ENCODE results near the gene CEP112. TPM values are rescaled to one million over a fixed set of nuclear protein-coding genes. Genes with fewer than 3 reads are reported as not detected.

CEP112 gene
- total and polyA plus RNA-seq, 7 experiments from 2014 or later, result 0.08 to 2.5 (median 0.66) TPM; not detected in 1

DNA sequence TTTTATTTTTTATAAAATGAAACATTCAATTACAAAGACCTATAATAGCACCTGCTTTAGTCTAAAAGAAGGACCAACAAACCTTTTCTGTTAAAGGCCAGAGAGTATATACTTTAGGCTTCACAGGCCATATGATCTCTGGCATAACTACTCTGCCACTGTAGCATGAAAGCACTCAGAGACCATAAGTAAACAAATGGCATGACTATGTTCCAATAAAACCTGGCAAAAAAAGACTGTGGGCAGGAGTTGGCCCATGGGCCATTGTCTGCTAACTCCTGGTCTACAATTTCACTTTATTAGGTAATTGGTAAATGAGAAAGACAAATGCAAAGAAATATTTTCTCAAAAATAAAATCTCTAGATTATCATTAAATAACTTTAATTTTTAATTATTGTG lies 14.9 kb downstream of the CEP112 start:
- no peaks in the 10 kb centered on the region for H3K36me3 Mint-ChIP-seq
- DNase-seq, result no peak
- Histone ChIP-seq H3K4me3 (ENCODE audit: low read length) (no peak overlapping the region), H3K9me3 (ENCODE audit: control insufficient read depth in 2 of 3, low read length in 3 of 3) (no peaks in the 10 kb centered on the region), H3K4me1 (ENCODE audit: control insufficient read depth in 2 of 2, insufficient read depth in 2 of 2, low read length in 2 of 2) (no peaks in the 10 kb centered on the region), H3K36me3 (ENCODE audit: control insufficient read depth in 2 of 3, insufficient read depth in 3 of 3, low read length in 3 of 3) (no peaks in the 10 kb centered on the region), H3K27ac (ENCODE audit: low read depth, low read length) (no peak overlapping the region), H3K27me3 (ENCODE audit: control insufficient read depth in 2 of 2, insufficient read depth in 2 of 2, low read length in 2 of 2) (no peaks in the 10 kb centered on the region)
- ATAC-seq, result no peak
- no peaks in the 10 kb centered on the region for H3K9me3 Mint-ChIP-seq
- ChIA-PET POLR2A (no interaction called here), CTCF (no interaction called here)
- peaks cover 0 to 1% (median 0%) of the 10 kb centered on the region in 7 donors for H3K4me1 Mint-ChIP-seq
- H3K27me3 Mint-ChIP-seq, result peaks cover 0 to 30% (median 0%) of the 10 kb centered on the region in 5 donors
- no peak overlapping the region for H3K4me3 Mint-ChIP-seq
- H3K27ac Mint-ChIP-seq, result no peak overlapping the region
- intact Hi-C loops (cut with micrococcal nuclease), result no loop called here

DNA sequence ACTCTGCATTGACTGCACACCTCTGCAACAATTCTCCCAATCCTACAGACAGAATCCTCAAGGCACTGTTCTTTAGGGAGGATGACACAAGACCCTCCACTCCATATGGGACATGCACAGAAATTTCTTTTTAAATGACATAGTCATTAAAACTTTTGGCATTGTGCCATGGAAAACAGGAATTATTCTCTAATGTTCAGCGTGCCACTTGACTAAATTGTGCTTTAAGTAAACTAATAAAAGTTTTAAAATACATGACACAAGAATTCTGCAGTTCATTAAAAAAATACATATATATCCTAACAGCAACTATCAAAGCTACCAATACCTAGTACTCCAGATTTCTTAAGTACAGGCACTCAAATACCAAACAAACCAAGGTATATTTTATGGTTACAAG lies 16.0 kb downstream of the CEP112 start:
- Mint-ChIP-seq H3K4me1 (peaks cover 0 to 1% (median 0%) of the 10 kb centered on the region in 7 donors), H3K27ac (no peak overlapping the region), H3K27me3 (peaks cover 0 to 30% (median 0%) of the 10 kb centered on the region in 5 donors), H3K4me3 (no peak overlapping the region), H3K36me3 (no peaks in the 10 kb centered on the region), H3K9me3 (no peaks in the 10 kb centered on the region)
- H3K4me1 ChIP-seq (ENCODE audit: control insufficient read depth in 2 of 2, insufficient read depth in 2 of 2, low read length in 2 of 2), result no peaks in the 10 kb centered on the region
- intact Hi-C loops (cut with micrococcal nuclease), result no loop called here
- no peaks in the 10 kb centered on the region for H3K27me3 ChIP-seq (ENCODE audit: control insufficient read depth in 2 of 2, insufficient read depth in 2 of 2, low read length in 2 of 2)
- no peak for DNase-seq
- no peaks in the 10 kb centered on the region for H3K36me3 ChIP-seq (ENCODE audit: control insufficient read depth in 2 of 3, insufficient read depth in 3 of 3, low read length in 3 of 3)
- no peak overlapping the region for H3K27ac ChIP-seq (ENCODE audit: low read depth, low read length)
- no peaks in the 10 kb centered on the region for H3K9me3 ChIP-seq (ENCODE audit: control insufficient read depth in 2 of 3, low read length in 3 of 3)
- no peak for ATAC-seq
- CTCF ChIA-PET, result interaction anchor here (0.7 kb wide), 1 partner anchor 656 kb away, joined by 3 read pairs; no protein-coding TSS in a partner anchor
- H3K4me3 ChIP-seq (ENCODE audit: low read length), result no peak overlapping the region
- POLR2A ChIA-PET, result no interaction called here

DNA sequence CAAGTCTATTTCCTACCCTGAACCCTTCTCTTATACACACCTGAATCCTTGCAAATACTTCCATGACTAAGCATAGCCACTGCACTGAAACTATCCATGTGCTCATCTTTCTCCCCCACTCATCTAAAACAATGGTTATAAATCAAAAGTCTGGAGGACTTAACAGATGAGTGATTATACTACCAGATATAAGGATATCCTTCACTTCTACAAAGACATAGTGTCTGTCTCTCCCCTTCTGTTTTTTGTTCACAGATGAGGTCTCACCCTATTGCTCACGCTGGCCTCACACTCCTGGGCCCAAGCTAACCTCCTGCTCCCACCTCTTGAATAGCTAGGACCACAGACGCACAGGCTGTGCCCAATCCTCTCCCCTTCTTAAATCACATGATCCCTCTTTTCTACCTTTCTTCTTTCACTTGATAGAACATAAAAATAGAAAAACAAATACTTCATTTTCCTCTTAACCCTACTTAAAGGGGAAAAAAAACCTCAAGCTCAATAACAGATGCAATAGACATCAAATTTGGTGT lies 19.2 kb downstream of the CEP112 start:
- no peak for ATAC-seq
- Histone ChIP-seq H3K4me1 (ENCODE audit: control insufficient read depth in 2 of 2, insufficient read depth in 2 of 2, low read length in 2 of 2) (no peaks in the 10 kb centered on the region), H3K27ac (ENCODE audit: low read depth, low read length) (no peak overlapping the region), H3K9me3 (ENCODE audit: control insufficient read depth in 2 of 3, low read length in 3 of 3) (no peaks in the 10 kb centered on the region), H3K36me3 (ENCODE audit: control insufficient read depth in 2 of 3, insufficient read depth in 3 of 3, low read length in 3 of 3) (no peaks in the 10 kb centered on the region), H3K4me3 (ENCODE audit: low read length) (no peak overlapping the region), H3K27me3 (ENCODE audit: control insufficient read depth in 2 of 2, insufficient read depth in 2 of 2, low read length in 2 of 2) (no peaks in the 10 kb centered on the region)
- CTCF ChIA-PET, result interaction anchor here (0.6 to 1.3 kb wide), 3 partner anchors 879 to 886 kb away, joined by 3 to 4 read pairs (median 3); no protein-coding TSS in a partner anchor
- Mint-ChIP-seq H3K27me3 (peaks cover 0 to 14% (median 0%) of the 10 kb centered on the region in 5 donors), H3K27ac (no peak overlapping the region), H3K9me3 (no peaks in the 10 kb centered on the region), H3K4me3 (no peak overlapping the region), H3K36me3 (no peaks in the 10 kb centered on the region), H3K4me1 (peaks cover 0 to 1% (median 0%) of the 10 kb centered on the region in 7 donors)
- intact Hi-C loops (cut with micrococcal nuclease), result no loop called here
- no peak for DNase-seq
- POLR2A ChIA-PET, result no interaction called here

DNA sequence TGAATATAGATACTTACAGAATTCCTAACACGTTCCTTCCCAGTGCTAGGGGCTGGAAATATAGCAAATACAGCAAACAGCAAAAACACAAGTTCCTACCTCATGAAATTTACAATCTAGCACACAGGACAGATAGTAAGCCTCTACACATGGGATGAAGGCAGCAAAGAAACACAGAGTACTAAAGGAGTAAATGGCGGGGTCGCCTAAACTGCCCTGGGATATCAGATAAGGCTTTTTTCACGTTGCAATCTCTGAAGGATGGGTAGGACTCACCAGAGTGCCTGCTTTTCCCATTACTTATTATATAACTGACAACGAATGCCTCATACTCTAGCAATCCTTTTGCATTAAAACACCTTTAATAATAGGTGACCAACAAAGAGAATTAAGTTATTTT lies 19.8 kb downstream of the CEP112 start:
- no peak overlapping the region for H3K27ac ChIP-seq (ENCODE audit: low read depth, low read length)
- DNase-seq (no peak), ATAC-seq (no peak)
- intact Hi-C loops (cut with micrococcal nuclease), result no loop called here
- no peak overlapping the region for H3K4me3 ChIP-seq (ENCODE audit: low read length)
- H3K9me3 Mint-ChIP-seq, result no peaks in the 10 kb centered on the region
- no peak overlapping the region for H3K4me3 Mint-ChIP-seq
- H3K27me3 Mint-ChIP-seq, result peaks cover 0 to 11% (median 0%) of the 10 kb centered on the region in 5 donors
- CTCF ChIA-PET, result no interaction called here
- H3K9me3 ChIP-seq (ENCODE audit: control insufficient read depth in 2 of 3, low read length in 3 of 3), result no peaks in the 10 kb centered on the region
- H3K27me3 ChIP-seq (ENCODE audit: control insufficient read depth in 2 of 2, insufficient read depth in 2 of 2, low read length in 2 of 2), result no peaks in the 10 kb centered on the region
- POLR2A ChIA-PET, result no interaction called here
- H3K4me1 ChIP-seq (ENCODE audit: control insufficient read depth in 2 of 2, insufficient read depth in 2 of 2, low read length in 2 of 2), result no peaks in the 10 kb centered on the region
- H3K4me1 Mint-ChIP-seq, result peaks cover 0 to 1% (median 0%) of the 10 kb centered on the region in 7 donors
- H3K27ac Mint-ChIP-seq, result no peak overlapping the region
- no peaks in the 10 kb centered on the region for H3K36me3 ChIP-seq (ENCODE audit: control insufficient read depth in 2 of 3, insufficient read depth in 3 of 3, low read length in 3 of 3)
- no peaks in the 10 kb centered on the region for H3K36me3 Mint-ChIP-seq

DNA sequence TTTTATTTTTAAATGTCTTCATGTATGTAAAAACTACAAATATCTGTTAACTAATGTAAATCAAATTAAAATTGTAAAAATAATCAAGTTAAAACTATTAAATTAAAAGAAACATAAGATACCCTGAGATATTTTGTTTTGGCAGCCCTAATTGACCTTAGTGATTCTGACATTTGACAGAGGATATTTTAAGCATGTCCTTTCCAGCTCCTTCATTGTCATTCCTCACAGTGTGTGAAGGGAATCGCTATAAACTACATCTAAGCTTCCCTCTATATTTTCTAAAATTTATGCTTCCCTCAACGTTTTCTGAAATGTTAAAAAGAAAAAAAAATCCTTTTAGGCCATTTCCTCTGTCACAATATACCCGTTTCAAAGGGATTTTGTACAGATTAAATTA lies 20.2 kb downstream of the CEP112 start:
- Histone ChIP-seq H3K4me1 (ENCODE audit: control insufficient read depth in 2 of 2, insufficient read depth in 2 of 2, low read length in 2 of 2) (no peaks in the 10 kb centered on the region), H3K27me3 (ENCODE audit: control insufficient read depth in 2 of 2, insufficient read depth in 2 of 2, low read length in 2 of 2) (no peaks in the 10 kb centered on the region), H3K4me3 (ENCODE audit: low read length) (no peak overlapping the region), H3K9me3 (ENCODE audit: control insufficient read depth in 2 of 3, low read length in 3 of 3) (no peaks in the 10 kb centered on the region), H3K36me3 (ENCODE audit: control insufficient read depth in 2 of 3, insufficient read depth in 3 of 3, low read length in 3 of 3) (no peaks in the 10 kb centered on the region), H3K27ac (ENCODE audit: low read depth, low read length) (no peak overlapping the region)
- DNase-seq (no peak), ATAC-seq (no peak)
- Mint-ChIP-seq H3K27me3 (peaks cover 0 to 11% (median 0%) of the 10 kb centered on the region in 5 donors), H3K4me3 (no peak overlapping the region), H3K36me3 (no peaks in the 10 kb centered on the region), H3K27ac (no peak overlapping the region), H3K4me1 (peaks cover 0 to 1% (median 0%) of the 10 kb centered on the region in 7 donors), H3K9me3 (no peaks in the 10 kb centered on the region)
- intact Hi-C loops (cut with micrococcal nuclease), result no loop called here
- ChIA-PET CTCF (no interaction called here), POLR2A (no interaction called here)

DNA sequence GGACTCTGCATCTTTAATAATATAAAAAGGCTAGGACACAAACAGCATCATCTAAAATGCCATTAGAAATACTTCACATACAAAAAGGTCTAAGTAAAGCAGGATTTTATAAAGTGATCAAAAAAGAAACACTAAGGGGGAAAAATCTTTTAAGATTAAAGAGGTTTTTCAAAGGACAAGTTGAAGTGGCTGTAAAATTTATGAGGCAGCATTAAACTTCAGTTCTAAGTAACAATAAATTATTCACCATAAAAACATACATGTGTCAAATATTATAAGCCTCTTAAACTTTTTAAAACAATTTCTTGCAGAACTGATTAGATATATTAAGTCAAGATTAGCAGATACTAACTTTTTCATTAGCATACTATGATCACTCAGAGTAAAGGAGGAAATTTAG lies 20.8 kb downstream of the CEP112 start:
- H3K27me3 ChIP-seq (ENCODE audit: control insufficient read depth in 2 of 2, insufficient read depth in 2 of 2, low read length in 2 of 2), result no peaks in the 10 kb centered on the region
- no peaks in the 10 kb centered on the region for H3K36me3 Mint-ChIP-seq
- no peak overlapping the region for H3K4me3 Mint-ChIP-seq
- H3K4me3 ChIP-seq (ENCODE audit: low read length), result no peak overlapping the region
- H3K9me3 ChIP-seq (ENCODE audit: control insufficient read depth in 2 of 3, low read length in 3 of 3), result no peaks in the 10 kb centered on the region
- CTCF ChIA-PET, result interaction anchor here (0.7 kb wide), 1 partner anchor 876 kb away, joined by 4 read pairs; no protein-coding TSS in a partner anchor
- peaks cover 0 to 1% (median 0%) of the 10 kb centered on the region in 7 donors for H3K4me1 Mint-ChIP-seq
- DNase-seq (no peak), ATAC-seq (no peak)
- no peak overlapping the region for H3K27ac ChIP-seq (ENCODE audit: low read depth, low read length)
- H3K4me1 ChIP-seq (ENCODE audit: control insufficient read depth in 2 of 2, insufficient read depth in 2 of 2, low read length in 2 of 2), result no peaks in the 10 kb centered on the region
- no peak overlapping the region for H3K27ac Mint-ChIP-seq
- no peaks in the 10 kb centered on the region for H3K36me3 ChIP-seq (ENCODE audit: control insufficient read depth in 2 of 3, insufficient read depth in 3 of 3, low read length in 3 of 3)
- H3K27me3 Mint-ChIP-seq, result peaks cover 0 to 11% (median 0%) of the 10 kb centered on the region in 5 donors
- H3K9me3 Mint-ChIP-seq, result no peaks in the 10 kb centered on the region
- intact Hi-C loops (cut with micrococcal nuclease), result no loop called here
- POLR2A ChIA-PET, result no interaction called here

DNA sequence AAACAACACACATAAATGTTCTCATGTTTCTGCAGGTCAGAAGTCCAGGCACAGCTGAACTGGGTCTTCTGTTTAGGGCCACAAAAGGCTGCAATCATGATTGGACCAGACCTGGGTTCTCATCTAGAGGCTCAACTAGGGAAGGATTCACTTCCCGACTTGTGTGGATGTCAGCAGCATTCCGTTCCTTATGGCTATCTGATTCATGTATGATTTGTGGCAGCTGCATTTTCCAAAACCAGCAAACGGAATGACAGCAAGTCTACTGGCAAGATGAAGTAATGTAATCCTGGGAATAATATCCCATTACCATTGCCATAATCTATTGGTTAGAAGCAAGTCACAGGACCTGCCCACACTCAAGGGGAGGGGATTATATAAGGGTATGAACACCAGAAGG lies 22.1 kb downstream of the CEP112 start:
- intact Hi-C loops (cut with micrococcal nuclease), result loop anchor here in 1 of 2 donors (5.0 to 10.0 kb wide), 2 partner anchors 135 to 713 kb away; no protein-coding TSS in a partner anchor
- H3K9me3 ChIP-seq (ENCODE audit: control insufficient read depth in 2 of 3, low read length in 3 of 3), result no peaks in the 10 kb centered on the region
- no peaks in the 10 kb centered on the region for H3K36me3 ChIP-seq (ENCODE audit: control insufficient read depth in 2 of 3, insufficient read depth in 3 of 3, low read length in 3 of 3)
- H3K27ac Mint-ChIP-seq, result no peak overlapping the region
- no peaks in the 10 kb centered on the region for H3K9me3 Mint-ChIP-seq
- no peaks in the 10 kb centered on the region for H3K27me3 ChIP-seq (ENCODE audit: control insufficient read depth in 2 of 2, insufficient read depth in 2 of 2, low read length in 2 of 2)
- no peak overlapping the region for H3K27ac ChIP-seq (ENCODE audit: low read depth, low read length)
- peaks cover 0 to 1% (median 0%) of the 10 kb centered on the region in 7 donors for H3K4me1 Mint-ChIP-seq
- H3K4me1 ChIP-seq (ENCODE audit: control insufficient read depth in 2 of 2, insufficient read depth in 2 of 2, low read length in 2 of 2), result no peaks in the 10 kb centered on the region
- H3K36me3 Mint-ChIP-seq, result no peaks in the 10 kb centered on the region
- peaks cover 0 to 6% (median 0%) of the 10 kb centered on the region in 5 donors for H3K27me3 Mint-ChIP-seq
- no peak for DNase-seq
- ATAC-seq, result no peak
- H3K4me3 Mint-ChIP-seq, result no peak overlapping the region
- POLR2A ChIA-PET, result no interaction called here
- CTCF ChIA-PET, result no interaction called here
- no peak overlapping the region for H3K4me3 ChIP-seq (ENCODE audit: low read length)
